GM23248 (cell line): ENCODE data around the gene POLN.

Experiments
- EZH2 ChIP-seq: fragments of 200-600 bp; sonication (generic); IDR thresholded peaks from 2 replicates; pipeline ENCODE4 v1.6.1; 2018; ENCODE audit warnings: antibody characterized with exemption, mild to moderate bottlenecking; ENCODE audit not compliant: insufficient read depth, poor library complexity, severe bottlenecking
- EZH2phosphoT487 ChIP-seq: fragments of 200-600 bp; sonication (generic); IDR thresholded peaks from 2 replicates; pipeline ENCODE4 v1.6.1; 2018; ENCODE audit warnings: antibody characterized with exemption, moderate library complexity, mild to moderate bottlenecking, low read depth; ENCODE audit not compliant: insufficient read depth

DNA sequence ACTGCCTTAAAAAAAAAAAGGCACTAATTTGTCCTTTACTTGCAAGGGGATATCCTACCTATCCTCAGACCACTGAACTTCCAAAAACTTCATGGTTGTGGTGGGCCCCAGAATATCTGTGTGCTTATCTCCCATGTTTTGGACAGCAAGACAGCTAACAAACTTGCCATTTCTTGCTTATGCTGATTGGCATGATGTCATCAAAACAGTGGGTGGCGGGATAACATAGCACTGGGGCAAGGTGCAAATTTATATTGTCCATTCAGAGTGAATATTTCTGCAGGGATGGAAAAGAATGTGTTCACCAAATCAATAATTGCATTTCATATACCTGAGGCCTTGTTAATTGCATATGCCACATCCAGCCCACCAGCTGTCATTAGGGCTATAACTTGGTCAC is 23.5 kb downstream of the POLN start:
- TF ChIP-seq EZH2 (no peak), EZH2phosphoT487 (no peak)
